Progenitor cell of endocrine pancreas (in vitro differentiated cells): Measurements from ENCODE around the gene DNAL1. TPM values are rescaled to one million over a fixed set of nuclear protein-coding genes. Genes with fewer than 3 reads are reported as not detected.

Experiments
- DNase-seq: peaks from one replicate; pipeline ENCODE4 v3.0.0; 2021; ENCODE audit warnings: low spot score; ENCODE audit not compliant: unreplicated experiment
- H3K27ac Mint-ChIP-seq: 2 replicates; pipeline ENCODE4 v1.8.0; 2021; ENCODE audit warnings: mild to moderate bottlenecking, moderate library complexity, mixed read lengths
- H3K27me3 Mint-ChIP-seq: 2 replicates; pipeline ENCODE4 v1.8.0; 2021; ENCODE audit warnings: mixed read lengths
- H3K36me3 Mint-ChIP-seq: 2 replicates; pipeline ENCODE4 v1.8.0; 2022; ENCODE audit warnings: mixed read lengths; ENCODE audit not compliant: insufficient read depth
- H3K4me1 Mint-ChIP-seq: 2 replicates; pipeline ENCODE4 v1.8.0; 2021; ENCODE audit warnings: low read depth, mixed read lengths
- H3K4me3 Mint-ChIP-seq: 2 replicates; pipeline ENCODE4 v1.8.0; 2021; ENCODE audit warnings: low read depth, mild to moderate bottlenecking, moderate library complexity, mixed read lengths
- H3K9me3 Mint-ChIP-seq: 2 replicates; pipeline ENCODE4 v1.8.0; 2021; ENCODE audit warnings: low read depth, mixed read lengths
- CTCF ChIP-seq: fragments of 200-600 bp; sonication (generic); IDR thresholded peaks from one replicate; pipeline ENCODE4 v1.5.0; 2021; ENCODE audit warnings: antibody characterized with exemption, mild to moderate bottlenecking; ENCODE audit not compliant: unreplicated experiment
- long read RNA-seq: library from polyadenylated mRNA; unstranded; transcript quantifications from one replicate; pipeline ENCODE4 v2.0.0, GENCODE V29; 2020
- total RNA-seq: library from RNA; stranded (reverse); gene quantifications from 2 replicates; pipeline ENCODE4 v1.2.1, GENCODE V29; 2021

DNAL1 gene, protein sequence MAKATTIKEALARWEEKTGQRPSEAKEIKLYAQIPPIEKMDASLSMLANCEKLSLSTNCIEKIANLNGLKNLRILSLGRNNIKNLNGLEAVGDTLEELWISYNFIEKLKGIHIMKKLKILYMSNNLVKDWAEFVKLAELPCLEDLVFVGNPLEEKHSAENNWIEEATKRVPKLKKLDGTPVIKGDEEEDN
- total RNA-seq = 27.7 and 29.9 TPM in 2 replicates
- long read RNA-seq, full-length matches to known transcripts = 10 of 16 reads
- long read RNA-seq, partial matches to known transcripts = 0 of 16 reads
- long read RNA-seq, other reads (novel, unspliced or antisense) = 6 of 16 reads

GRCh38 chr14:73644531-73645247 is at the start of gene DNAL1:
Gene DNAL1, plus strand, starts transcription at chr14:73644986. Its CDS starts 54 bp downstream, at chr14:73645040.
- Mint-ChIP-seq H3K36me3 (peaks cover 2% of the 10 kb centered on the region), H3K27me3 (no peaks in the 10 kb centered on the region), H3K9me3 (no peaks in the 10 kb centered on the region), H3K4me3 (peak within 1 kb of the TSS; percentile 98), H3K27ac (peak within 1 kb of the TSS; percentile 94), H3K4me1 (peaks cover 10% of the 10 kb centered on the region)
- peak; percentile 84 for DNase-seq
- TF ChIP-seq CTCF = no peak

DNA sequence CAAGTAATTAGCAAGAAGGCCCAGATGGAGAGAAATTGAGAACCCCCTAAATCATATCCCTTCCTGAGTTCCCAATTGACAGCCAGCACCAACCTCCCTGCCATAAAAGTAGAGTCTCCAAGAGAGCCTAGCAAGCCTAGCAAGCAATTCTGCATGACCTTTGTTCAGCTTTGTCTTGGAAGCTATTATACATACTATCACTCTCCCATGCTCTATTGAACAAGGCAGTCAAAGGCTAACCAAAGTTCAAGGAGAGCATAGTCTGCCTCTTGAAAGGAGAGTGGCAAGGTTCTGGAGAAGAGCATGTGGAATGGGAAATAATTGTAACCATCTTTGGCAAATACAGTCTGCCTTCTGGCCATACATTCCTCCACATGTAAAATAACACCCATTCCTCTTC is 45.3 kb upstream of the DNAL1 start:
- H3K4me1 Mint-ChIP-seq = peaks cover 11% of the 10 kb centered on the region
- H3K36me3 Mint-ChIP-seq = no peaks in the 10 kb centered on the region
- no peak overlapping the region for H3K27ac Mint-ChIP-seq
- no peak overlapping the region for H3K4me3 Mint-ChIP-seq
- H3K27me3 Mint-ChIP-seq = no peaks in the 10 kb centered on the region
- TF ChIP-seq CTCF = no peak
- no peak for DNase-seq
- no peaks in the 10 kb centered on the region for H3K9me3 Mint-ChIP-seq

- TF ChIP-seq CTCF = no peak
- Mint-ChIP-seq H3K27me3 (no peaks in the 10 kb centered on the region), H3K9me3 (peaks cover 7% of the 10 kb centered on the region), H3K4me1 (peaks cover 11% of the 10 kb centered on the region), H3K36me3 (no peaks in the 10 kb centered on the region), H3K27ac (no peak overlapping the region), H3K4me3 (no peak overlapping the region)
- no peak for DNase-seq
Observed at GRCh38 chr14:73602994-73603393, 41.8 kb upstream of the DNAL1 start.

DNA sequence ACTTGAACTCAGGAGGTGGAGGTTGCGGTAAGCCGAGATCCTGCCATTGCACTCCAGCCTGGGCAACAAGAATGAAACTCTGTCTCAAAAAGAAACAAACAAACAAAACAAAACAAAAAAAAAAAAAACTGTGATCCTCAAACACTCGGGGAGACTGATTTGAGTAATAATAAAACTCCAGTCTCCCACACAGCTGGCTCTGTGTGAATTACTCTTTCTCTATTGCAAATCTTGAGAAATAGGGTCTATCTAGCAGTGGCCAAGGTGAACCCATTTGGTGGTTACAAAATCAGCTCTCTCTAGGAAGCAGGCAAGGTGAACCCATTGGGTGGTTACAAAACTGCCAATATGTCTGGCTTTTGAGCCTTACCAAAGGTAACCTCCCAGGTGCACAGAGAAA is 38.5 kb upstream of the DNAL1 start:
- Mint-ChIP-seq H3K36me3 (no peaks in the 10 kb centered on the region), H3K9me3 (peaks cover 7% of the 10 kb centered on the region), H3K27me3 (peaks cover 1% of the 10 kb centered on the region), H3K4me1 (no peaks in the 10 kb centered on the region), H3K27ac (no peak overlapping the region), H3K4me3 (no peak overlapping the region)
- no peak for TF ChIP-seq CTCF
- no peak for DNase-seq

GRCh38 chr14:73607241-73607640 is 37.5 kb upstream of the DNAL1 start:
- TF ChIP-seq CTCF = no peak
- Mint-ChIP-seq H3K36me3 (no peaks in the 10 kb centered on the region), H3K9me3 (peaks cover 7% of the 10 kb centered on the region), H3K4me3 (no peak overlapping the region), H3K27ac (no peak overlapping the region), H3K4me1 (no peaks in the 10 kb centered on the region), H3K27me3 (peaks cover 3% of the 10 kb centered on the region)
- DNase-seq = no peak
